ENCODE data around the gene SRPX.

The SRPX gene

DNA sequence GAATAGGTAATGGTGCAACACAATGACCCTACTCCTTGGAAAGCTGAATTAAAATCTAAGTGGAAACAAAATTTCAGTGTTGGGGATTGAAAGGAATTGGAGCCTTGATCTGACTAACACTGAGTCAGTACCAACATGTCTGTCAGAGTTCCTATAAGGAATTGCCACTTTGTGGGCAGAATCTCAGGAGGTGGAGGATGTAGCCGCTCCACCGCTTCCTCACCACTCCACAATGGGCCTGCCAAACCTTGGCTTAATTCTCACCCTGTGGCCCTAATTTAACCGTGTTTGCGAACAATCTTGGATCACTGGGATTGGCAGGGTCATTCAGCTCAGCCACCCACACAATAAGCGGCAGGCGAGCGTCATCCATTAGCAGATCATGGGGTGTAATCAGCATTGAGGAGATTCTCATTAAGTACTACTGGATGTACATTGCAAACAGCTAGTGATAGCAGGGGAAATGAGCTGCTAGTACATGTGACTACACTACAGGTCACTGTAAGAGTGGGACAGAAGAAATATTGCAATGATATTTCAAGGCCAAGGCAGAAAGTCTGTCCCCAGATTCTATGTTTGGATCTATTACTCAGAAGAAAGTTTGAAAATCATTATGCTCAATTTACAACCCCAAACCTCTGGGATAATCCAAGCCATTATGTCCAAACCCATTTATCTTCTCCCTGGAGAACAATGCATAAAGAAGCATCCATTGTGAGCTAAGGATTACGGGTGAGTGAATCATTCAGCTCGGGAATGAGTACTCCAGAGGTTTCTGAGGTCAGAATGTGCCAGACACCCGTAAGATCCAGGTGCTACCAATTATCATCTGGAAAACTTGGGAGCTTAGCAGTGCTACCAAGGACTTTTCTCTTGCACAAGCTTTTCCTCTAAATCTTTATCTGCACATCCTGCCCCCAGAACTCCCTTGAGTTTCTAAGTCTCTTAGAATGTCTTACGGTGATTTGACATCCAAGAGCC is 5.8 kb downstream of the SRPX start:
- Histone ChIP-seq H3K36me3 (replicated peaks; ENCODE audit: insufficient read depth, low read length) (no peaks in the 10 kb centered on the region), H3K27me3 (replicated peaks; ENCODE audit: insufficient read depth, low read length) (no peaks in the 10 kb centered on the region), H3K4me2 (ENCODE audit: low read depth, low read length) (no peak overlapping the region), H2AFZ (ENCODE audit: low read length) (no peak overlapping the region), H3K9me2 (replicated peaks; ENCODE audit: insufficient read depth, low read length) (no peaks in the 10 kb centered on the region), H3K9ac (ENCODE audit: low read length) (no peak overlapping the region), H3K4me3 (ENCODE audit: low read length) (no peak overlapping the region), H3F3A (ENCODE audit: insufficient read depth, low read length) (no peaks in the 10 kb centered on the region), H4K20me1 (ENCODE audit: insufficient read depth, low read length) (no peaks in the 10 kb centered on the region), H3K9me3 (replicated peaks; ENCODE audit: insufficient read depth, low read length) (no peaks in the 10 kb centered on the region), H3K79me2 (ENCODE audit: low read length) (no peaks in the 10 kb centered on the region), H3K27ac (ENCODE audit: low read length) (no peak overlapping the region), H3K4me1 (ENCODE audit: low read length) (no peaks in the 10 kb centered on the region)
- DNase-seq = no peak
- TF ChIP-seq EZH2phosphoT487 (IDR thresholded peaks at IDR 0.05; ENCODE audit: low read length) (no peak), EZH2 (optimal IDR thresholded peaks at IDR 0.05; ENCODE audit: low read depth, low read length) (no peak)
- TF ChIP-seq, protein P1, sequence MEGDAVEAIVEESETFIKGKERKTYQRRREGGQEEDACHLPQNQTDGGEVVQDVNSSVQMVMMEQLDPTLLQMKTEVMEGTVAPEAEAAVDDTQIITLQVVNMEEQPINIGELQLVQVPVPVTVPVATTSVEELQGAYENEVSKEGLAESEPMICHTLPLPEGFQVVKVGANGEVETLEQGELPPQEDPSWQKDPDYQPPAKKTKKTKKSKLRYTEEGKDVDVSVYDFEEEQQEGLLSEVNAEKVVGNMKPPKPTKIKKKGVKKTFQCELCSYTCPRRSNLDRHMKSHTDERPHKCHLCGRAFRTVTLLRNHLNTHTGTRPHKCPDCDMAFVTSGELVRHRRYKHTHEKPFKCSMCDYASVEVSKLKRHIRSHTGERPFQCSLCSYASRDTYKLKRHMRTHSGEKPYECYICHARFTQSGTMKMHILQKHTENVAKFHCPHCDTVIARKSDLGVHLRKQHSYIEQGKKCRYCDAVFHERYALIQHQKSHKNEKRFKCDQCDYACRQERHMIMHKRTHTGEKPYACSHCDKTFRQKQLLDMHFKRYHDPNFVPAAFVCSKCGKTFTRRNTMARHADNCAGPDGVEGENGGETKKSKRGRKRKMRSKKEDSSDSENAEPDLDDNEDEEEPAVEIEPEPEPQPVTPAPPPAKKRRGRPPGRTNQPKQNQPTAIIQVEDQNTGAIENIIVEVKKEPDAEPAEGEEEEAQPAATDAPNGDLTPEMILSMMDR (IDR thresholded peaks at IDR 0.05; ENCODE audit: low read length) = no peak

DNA sequence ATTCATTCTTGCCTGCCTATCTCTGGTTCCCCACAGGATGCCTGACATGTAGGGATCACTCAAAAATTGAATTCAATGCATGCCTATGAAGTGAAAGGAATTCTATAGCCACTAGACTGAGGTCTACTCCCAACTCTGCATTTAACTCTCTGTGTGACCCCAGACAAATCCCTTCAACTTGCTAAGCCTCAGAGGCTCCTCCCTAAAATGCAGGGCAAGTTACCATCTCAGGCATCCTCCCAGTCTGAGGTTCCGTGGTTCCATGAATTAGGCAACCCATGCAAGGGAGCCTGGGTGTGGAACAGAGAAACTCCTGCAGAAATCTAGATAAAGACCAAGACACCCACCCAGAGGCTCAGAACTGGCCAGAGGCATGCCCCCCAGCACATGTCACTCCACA is 6.6 kb downstream of the SRPX start:
- no peak overlapping the region for H3K4me2 ChIP-seq (ENCODE audit: low read depth, low read length)

DNA sequence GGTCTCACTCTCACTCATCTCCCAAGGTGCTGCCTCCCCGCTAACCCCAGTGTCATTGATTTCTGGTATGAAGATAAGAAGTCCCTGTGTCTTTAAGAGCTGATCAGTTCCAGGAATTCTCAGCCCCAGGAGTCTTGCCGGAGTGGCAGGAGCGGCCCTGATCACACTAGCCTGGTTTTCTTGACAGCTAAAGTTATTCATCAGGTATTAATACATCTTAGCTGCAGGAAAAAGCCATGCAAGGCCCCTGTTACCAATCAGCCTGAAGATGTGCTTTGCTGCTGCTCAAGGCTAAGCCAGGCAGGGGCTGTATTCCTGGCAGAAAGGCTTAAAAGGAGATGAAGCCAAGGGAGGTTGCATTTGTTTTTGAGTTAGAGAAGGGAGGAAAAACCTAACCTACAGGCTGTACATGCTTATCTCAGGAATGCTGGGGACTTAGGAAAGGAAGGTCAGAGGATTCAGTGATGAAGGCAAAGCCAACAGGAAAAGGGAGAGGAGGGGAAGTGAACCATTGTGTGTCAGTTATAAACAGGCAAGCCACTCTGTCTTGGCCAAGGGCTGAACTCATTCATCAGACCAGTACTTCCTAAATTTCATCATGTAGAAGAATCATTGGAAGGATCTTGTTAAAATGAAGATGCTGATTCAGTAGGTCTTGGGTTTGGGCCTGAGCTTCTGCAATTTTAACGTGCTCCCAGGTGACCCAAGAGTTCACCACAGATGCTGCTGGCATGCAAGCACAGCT is 8.6 kb downstream of the SRPX start:
- H3K27me3 ChIP-seq (replicated peaks; ENCODE audit: insufficient read depth, low read length) = no peaks in the 10 kb centered on the region
- no peak overlapping the region for H2AFZ ChIP-seq (ENCODE audit: low read length)
- TF ChIP-seq, protein P1 (IDR thresholded peaks at IDR 0.05; ENCODE audit: low read length) = no peak
- TF ChIP-seq EZH2 (optimal IDR thresholded peaks at IDR 0.05; ENCODE audit: low read depth, low read length) = no peak
- TF ChIP-seq EZH2phosphoT487 (IDR thresholded peaks at IDR 0.05; ENCODE audit: low read length) = no peak
- no peak overlapping the region for H3K27ac ChIP-seq (ENCODE audit: low read length)
- DNase-seq = no peak
- H3K4me1 ChIP-seq (ENCODE audit: low read length) = no peaks in the 10 kb centered on the region
- no peaks in the 10 kb centered on the region for H4K20me1 ChIP-seq (ENCODE audit: insufficient read depth, low read length)
- H3K4me2 ChIP-seq (ENCODE audit: low read depth, low read length) = no peak overlapping the region
- H3K36me3 ChIP-seq (replicated peaks; ENCODE audit: insufficient read depth, low read length) = no peaks in the 10 kb centered on the region
- no peaks in the 10 kb centered on the region for H3F3A ChIP-seq (ENCODE audit: insufficient read depth, low read length)
- no peak overlapping the region for H3K4me3 ChIP-seq (ENCODE audit: low read length)
- H3K79me2 ChIP-seq (ENCODE audit: low read length) = no peaks in the 10 kb centered on the region
- no peaks in the 10 kb centered on the region for H3K9me3 ChIP-seq (replicated peaks; ENCODE audit: insufficient read depth, low read length)
- H3K9me2 ChIP-seq (replicated peaks; ENCODE audit: insufficient read depth, low read length) = no peaks in the 10 kb centered on the region
- no peak overlapping the region for H3K9ac ChIP-seq (ENCODE audit: low read length)

More for the DNA sequence above, 6.6 kb downstream of the SRPX start:
- Histone ChIP-seq H3K4me3 (ENCODE audit: low read length) (no peak overlapping the region), H3K36me3 (replicated peaks; ENCODE audit: insufficient read depth, low read length) (no peaks in the 10 kb centered on the region), H3K9me3 (replicated peaks; ENCODE audit: insufficient read depth, low read length) (no peaks in the 10 kb centered on the region), H4K20me1 (ENCODE audit: insufficient read depth, low read length) (no peaks in the 10 kb centered on the region), H3K4me1 (ENCODE audit: low read length) (no peaks in the 10 kb centered on the region), H3K27me3 (replicated peaks; ENCODE audit: insufficient read depth, low read length) (no peaks in the 10 kb centered on the region), H3K9ac (ENCODE audit: low read length) (no peak overlapping the region), H3K79me2 (ENCODE audit: low read length) (no peaks in the 10 kb centered on the region), H3K27ac (ENCODE audit: low read length) (no peak overlapping the region), H2AFZ (ENCODE audit: low read length) (no peak overlapping the region), H3K9me2 (replicated peaks; ENCODE audit: insufficient read depth, low read length) (no peaks in the 10 kb centered on the region), H3F3A (ENCODE audit: insufficient read depth, low read length) (no peaks in the 10 kb centered on the region)
- no peak for DNase-seq
- no peak for TF ChIP-seq EZH2phosphoT487 (IDR thresholded peaks at IDR 0.05; ENCODE audit: low read length)
- no peak for TF ChIP-seq EZH2 (optimal IDR thresholded peaks at IDR 0.05; ENCODE audit: low read depth, low read length)
- TF ChIP-seq, protein P1 (IDR thresholded peaks at IDR 0.05; ENCODE audit: low read length) = no peak
